Thoracic aorta (tissue), 2 donors: ENCODE results near the gene ASAP2. TPM values are rescaled to one million over a fixed set of nuclear protein-coding genes. Genes with fewer than 3 reads are reported as not detected.
A peak's percentile ranks its signal among the peaks of the same experiment; 100 is the strongest.

ENCODE experiments used
- ATAC-seq: fragments of 150-250 bp; one replicate; pipeline ENCODE4 v1.8.0; 2017; ENCODE audit warnings: low read depth; ENCODE audit not compliant: insufficient number of reproducible peaks, low FRiP score
- DNase-seq: peaks from one replicate; pipeline ENCODE4 v3.0.0-alpha.2; 2020; ENCODE audit warnings: low spot score
- H3K27ac ChIP-seq, 2 donors: fragments of 200-600 bp; sonication (generic); 1 replicate in 1 of 2; 2 replicates in 1 of 2; pipeline ENCODE4 v1.5.1; 2016; ENCODE audit warnings: mild to moderate bottlenecking in 2 of 2, moderate library complexity in 2 of 2
- H3K27me3 ChIP-seq: fragments of 200-600 bp; sonication (generic); replicated peaks from 2 replicates; pipeline ENCODE4 v1.6.0; 2016; ENCODE audit warnings: mild to moderate bottlenecking; ENCODE audit not compliant: insufficient read depth
- H3K36me3 ChIP-seq: fragments of 200-600 bp; sonication (generic); one replicate; pipeline ENCODE4 v1.5.1; 2016
- H3K4me1 ChIP-seq, 2 donors: fragments of 200-600 bp; sonication (generic); 1 replicate in 1 of 2; 2 replicates in 1 of 2; pipeline versions ENCODE4 v1.5.1 to v1.6.0; 2016; ENCODE audit warnings: low read depth in 2 of 2, mild to moderate bottlenecking in 1 of 2; ENCODE audit not compliant: control insufficient read depth in 1 of 2
- H3K4me3 ChIP-seq: fragments of 200-600 bp; sonication (generic); 2 replicates; pipeline ENCODE4 v1.5.1; 2016; ENCODE audit warnings: mild to moderate bottlenecking
- H3K9me3 ChIP-seq: fragments of 200-600 bp; sonication (generic); 2 replicates; pipeline ENCODE4 v1.5.1; 2016
- total RNA-seq, 2 donors: library from RNA; depleted of rRNA; stranded (reverse); fragments of >200 nt; gene quantifications; one replicate each; pipeline versions ENCODE4 v1.1.0 to v1.2.3, GENCODE V29; 2016
- TF ChIP-seq, protein P1 (sequence below): fragments of 200-600 bp; sonication (generic); IDR thresholded peaks from one replicate; pipeline ENCODE4 v1.5.1; 2019; ENCODE audit warnings: antibody characterized with exemption

Gene ASAP2
- total RNA-seq, 2 donors from 2014 or later: 58.1 to 102 TPM

DNA sequence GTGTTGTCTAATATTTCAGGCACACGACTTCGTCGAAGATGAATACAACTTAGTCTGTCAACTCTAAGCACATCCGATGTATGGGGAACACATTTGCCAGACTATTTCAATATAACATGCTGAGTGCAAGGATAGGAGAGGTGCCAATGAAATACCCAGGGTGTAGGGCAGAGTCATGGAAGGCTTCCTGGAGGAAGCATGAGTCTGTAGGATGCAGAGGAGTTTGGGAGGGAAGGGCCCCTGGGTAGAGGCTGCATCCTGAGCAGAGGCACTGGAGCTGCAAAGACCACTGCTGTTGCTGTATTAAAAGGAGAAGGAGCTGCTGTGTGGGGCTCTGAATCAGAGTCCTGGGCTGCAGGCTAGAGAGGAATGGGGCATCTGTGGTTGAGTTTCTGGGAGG, 89.9 kb downstream of the ASAP2 start:
- Histone ChIP-seq H3K9me3 (no peaks in the 10 kb centered on the region), H3K27ac (no peak overlapping the region), H3K4me1 (peaks cover 21 to 60% of the 10 kb centered on the region in 2 donors), H3K4me3 (no peak overlapping the region), H3K27me3 (no peaks in the 10 kb centered on the region), H3K36me3 (no peaks in the 10 kb centered on the region)
- DNase-seq (no peak), ATAC-seq (no peak)
- TF ChIP-seq, protein P1, sequence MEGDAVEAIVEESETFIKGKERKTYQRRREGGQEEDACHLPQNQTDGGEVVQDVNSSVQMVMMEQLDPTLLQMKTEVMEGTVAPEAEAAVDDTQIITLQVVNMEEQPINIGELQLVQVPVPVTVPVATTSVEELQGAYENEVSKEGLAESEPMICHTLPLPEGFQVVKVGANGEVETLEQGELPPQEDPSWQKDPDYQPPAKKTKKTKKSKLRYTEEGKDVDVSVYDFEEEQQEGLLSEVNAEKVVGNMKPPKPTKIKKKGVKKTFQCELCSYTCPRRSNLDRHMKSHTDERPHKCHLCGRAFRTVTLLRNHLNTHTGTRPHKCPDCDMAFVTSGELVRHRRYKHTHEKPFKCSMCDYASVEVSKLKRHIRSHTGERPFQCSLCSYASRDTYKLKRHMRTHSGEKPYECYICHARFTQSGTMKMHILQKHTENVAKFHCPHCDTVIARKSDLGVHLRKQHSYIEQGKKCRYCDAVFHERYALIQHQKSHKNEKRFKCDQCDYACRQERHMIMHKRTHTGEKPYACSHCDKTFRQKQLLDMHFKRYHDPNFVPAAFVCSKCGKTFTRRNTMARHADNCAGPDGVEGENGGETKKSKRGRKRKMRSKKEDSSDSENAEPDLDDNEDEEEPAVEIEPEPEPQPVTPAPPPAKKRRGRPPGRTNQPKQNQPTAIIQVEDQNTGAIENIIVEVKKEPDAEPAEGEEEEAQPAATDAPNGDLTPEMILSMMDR: no peak

GRCh38 chr2:9297156-9297555, 90.5 kb downstream of the ASAP2 start:
- no peak overlapping the region for H3K4me3 ChIP-seq
- no peaks in the 10 kb centered on the region for H3K9me3 ChIP-seq
- no peak for ATAC-seq
- H3K27ac ChIP-seq: no peak overlapping the region
- peaks cover 21 to 61% of the 10 kb centered on the region in 2 donors for H3K4me1 ChIP-seq
- no peak for DNase-seq
- H3K36me3 ChIP-seq: no peaks in the 10 kb centered on the region
- no peaks in the 10 kb centered on the region for H3K27me3 ChIP-seq
- TF ChIP-seq, protein P1: no peak

- H3K4me1 ChIP-seq: peaks cover 17 to 63% of the 10 kb centered on the region in 2 donors
- H3K27me3 ChIP-seq: no peaks in the 10 kb centered on the region
- ATAC-seq (no peak), DNase-seq (no peak)
- H3K4me3 ChIP-seq: no peak overlapping the region
- TF ChIP-seq, protein P1: no peak
- no peak overlapping the region for H3K27ac ChIP-seq
- H3K9me3 ChIP-seq: no peaks in the 10 kb centered on the region
- H3K36me3 ChIP-seq: no peaks in the 10 kb centered on the region
These were observed 91.2 kb downstream of the ASAP2 start for GRCh38 chr2:9297807-9298206.

- TF ChIP-seq, protein P1: no peak
- Histone ChIP-seq H3K27ac (no peak overlapping the region), H3K4me1 (peaks cover 10 to 55% of the 10 kb centered on the region in 2 donors), H3K27me3 (no peaks in the 10 kb centered on the region), H3K9me3 (no peaks in the 10 kb centered on the region), H3K36me3 (no peaks in the 10 kb centered on the region), H3K4me3 (no peak overlapping the region)
- ATAC-seq (no peak), DNase-seq (no peak)
These were observed 92.0 kb downstream of the ASAP2 start for GRCh38 chr2:9298583-9298982.

DNA sequence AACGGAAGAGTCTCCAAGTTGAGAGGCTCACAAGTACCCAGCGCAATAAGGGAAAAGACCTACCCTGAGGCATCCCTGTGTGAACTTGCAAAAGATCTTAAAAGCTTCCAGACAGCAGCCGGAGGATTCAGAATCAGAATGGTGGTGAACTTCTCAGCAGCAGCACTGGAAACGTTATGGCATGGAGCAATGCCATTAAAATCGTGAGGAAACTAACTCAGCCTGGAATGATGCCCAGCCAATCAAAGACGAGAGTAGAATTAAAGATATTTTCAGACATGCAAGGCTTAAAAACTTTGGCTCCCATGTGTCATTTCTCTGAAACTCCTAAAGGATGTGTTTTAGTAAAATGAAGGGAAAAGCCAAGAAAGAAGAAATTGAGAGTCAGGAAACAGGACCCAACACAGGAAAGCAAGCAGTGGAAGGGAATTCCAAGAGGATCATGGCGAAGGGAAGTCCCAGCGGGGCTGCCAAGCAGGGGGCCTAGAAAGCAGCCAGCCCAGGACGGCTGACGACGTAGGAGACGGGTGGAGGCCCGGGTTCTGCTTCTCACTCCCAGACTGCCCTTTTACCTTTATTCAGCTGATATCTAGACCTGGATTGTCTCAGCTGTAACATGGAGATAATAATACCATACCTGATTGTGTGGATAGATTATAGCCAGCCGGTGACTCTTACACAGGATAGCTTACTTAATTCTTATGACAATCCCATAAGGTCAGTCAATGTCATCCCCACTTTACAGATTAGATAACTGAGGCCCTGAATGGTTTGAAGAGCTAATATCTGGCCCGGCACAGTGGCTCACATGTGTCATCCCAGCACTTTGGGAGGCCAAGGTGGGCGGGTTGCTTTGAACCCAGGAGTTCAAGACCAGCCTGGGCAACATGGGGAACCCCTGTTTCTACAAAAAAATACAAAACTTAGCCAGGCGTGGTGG, 92.8 kb downstream of the ASAP2 start:
- H3K27me3 ChIP-seq: no peaks in the 10 kb centered on the region
- no peaks in the 10 kb centered on the region for H3K9me3 ChIP-seq
- H3K4me3 ChIP-seq: no peak overlapping the region
- TF ChIP-seq, protein P1: no peak
- peaks cover 10 to 55% of the 10 kb centered on the region in 2 donors for H3K4me1 ChIP-seq
- DNase-seq (no peak), ATAC-seq (no peak)
- peak overlapping the region in 1 of 2 donors; percentile 2 for H3K27ac ChIP-seq
- H3K36me3 ChIP-seq: no peaks in the 10 kb centered on the region
